ENCODE results near the gene PDLIM5.

PDLIM5 gene

DNA sequence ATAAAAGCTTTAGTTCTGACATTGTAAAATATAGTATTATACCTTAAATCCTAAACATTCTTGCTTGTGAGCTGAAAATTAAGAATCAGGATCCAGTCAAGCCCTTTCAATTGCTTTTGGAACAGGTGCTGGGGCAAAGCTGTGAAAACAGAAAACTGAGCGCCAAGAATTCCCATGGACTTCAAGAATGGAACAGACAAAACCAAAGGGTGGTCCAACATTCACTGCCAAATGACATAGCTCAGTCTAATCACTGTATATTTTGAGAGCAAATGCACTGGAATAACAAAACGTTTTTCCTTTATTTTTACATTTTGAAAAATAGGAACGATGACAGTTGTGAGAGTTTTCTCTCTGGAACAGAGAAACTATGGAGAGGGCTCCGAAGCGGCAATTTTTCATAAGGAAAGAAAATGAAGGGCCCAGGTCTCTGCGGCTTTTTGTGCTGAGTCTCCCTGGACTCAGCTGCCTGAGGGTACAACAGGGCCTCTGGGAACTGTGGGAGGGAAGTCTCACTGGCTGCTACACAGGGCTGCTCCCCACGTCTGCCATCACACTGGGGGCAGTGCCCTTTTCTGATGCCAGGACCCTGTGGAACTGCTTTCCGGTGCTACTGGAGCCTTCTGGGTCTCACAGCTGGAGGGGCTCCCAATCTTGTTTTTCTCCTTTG, 250.0 kb downstream of the PDLIM5 start:
- no peak for DNase-seq (ENCODE audit: low spot score)

DNA sequence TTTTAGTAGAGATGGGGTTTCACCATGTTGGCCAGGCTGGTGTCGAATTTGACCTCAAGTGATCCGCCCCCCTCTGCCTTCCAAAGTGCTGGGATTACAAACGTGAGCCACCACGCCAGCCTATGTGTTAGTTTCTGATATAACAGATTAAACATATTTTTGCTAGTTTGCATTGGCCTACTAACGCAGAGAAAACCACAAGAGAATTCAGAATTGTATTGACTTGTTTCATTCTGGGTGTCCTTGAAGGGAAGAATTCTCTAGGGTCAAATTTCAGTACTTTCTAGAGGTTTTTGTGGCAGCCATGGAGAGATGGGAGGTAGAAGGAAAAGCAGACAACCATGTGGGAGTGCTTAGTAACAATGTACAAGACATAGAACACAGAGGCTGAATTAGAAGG, 259.9 kb downstream of the PDLIM5 start:
- DNase-seq (ENCODE audit: low spot score) = no peak

DNA sequence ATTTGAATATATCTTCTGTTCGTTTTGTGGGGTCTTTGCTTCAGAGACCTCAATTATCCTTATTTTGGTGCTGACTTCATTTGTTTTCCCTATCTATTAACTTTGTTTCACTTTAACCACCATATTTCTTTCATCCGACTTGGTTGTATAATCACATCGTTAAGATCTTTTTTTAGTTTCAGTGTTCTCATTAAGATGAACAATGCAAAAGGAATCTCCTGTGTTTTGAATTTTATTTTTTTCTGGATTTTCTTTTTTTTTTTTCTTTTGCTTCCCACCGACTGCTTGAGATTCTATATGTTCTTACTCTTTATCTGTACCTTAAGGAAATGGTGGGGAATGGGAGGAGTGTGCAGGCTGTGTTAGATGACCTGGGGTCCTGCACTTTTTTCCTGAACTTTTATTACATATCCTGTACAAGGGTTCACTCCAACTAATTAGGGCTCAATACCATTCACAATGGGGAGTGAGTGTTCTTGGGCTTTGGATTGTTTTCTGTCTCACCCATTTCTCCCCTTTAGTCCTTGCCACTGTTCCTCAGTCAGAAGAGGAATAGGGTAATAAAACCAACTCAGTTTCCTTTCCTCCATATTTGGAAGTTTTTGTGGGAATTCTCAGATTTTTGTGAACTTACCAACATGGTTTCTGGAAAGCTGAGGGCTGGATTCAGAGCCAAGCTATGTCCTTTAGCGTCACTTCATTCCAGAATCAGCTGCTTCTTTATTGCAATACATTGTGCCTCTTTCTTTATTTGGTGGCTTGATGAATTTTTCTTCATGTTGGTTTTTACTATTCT, 262.8 kb downstream of the PDLIM5 start:
- DNase-seq (ENCODE audit: low spot score) = no peak

DNA sequence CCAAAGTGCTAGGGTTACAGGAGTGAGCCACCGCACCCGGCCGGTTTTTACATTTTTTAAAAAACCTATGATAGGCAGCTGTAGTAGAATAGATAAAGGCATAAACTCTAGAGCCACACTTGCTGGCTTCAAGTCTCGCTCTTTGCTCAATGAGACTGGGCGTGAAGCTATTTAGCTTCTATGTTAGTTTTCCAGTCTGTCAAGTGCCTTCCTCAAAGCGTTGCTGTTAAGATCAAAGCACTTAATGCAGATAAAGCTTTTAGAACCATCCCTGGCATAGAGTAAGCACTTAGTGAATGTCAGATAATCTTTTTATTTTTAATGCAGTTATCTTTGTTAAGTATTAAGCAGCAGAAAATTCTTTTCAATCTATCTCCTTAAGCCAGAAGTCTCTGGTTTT, 264.0 kb downstream of the PDLIM5 start:
- no peak for DNase-seq (ENCODE audit: low spot score)

All from left forelimb (tissue), 1 donor.